ENCODE data around the gene EEFSEC.

DNA sequence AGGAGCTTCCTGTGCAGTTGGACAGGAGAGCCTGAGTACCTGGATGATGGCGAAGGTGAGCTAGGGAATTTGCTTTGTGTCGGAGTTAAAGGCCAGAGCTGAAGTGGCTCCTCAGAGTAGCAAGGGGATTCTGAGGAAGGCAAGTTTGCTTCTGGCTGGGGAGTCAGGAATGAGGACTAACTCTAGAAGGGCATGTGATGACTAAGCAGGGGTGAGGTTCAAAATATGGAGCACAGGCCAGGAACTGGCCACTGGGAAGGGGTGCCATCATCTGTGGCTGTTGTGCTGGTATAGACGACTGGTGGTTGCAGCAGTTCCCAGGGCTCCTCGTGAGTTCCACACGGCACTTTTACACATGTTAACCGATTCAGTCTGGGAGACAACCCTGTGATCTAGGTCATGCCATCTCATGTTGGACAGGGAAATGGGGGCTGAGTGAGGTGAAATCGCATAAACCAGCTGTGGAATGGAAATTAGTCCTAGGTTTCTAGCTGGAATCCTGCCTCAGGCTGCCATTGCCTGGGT, 100.8 kb downstream of the EEFSEC start:
- no peak for TF ChIP-seq EZH2 (IDR thresholded peaks at IDR 0.05; ENCODE audit: low read length)
- TF ChIP-seq, protein P1, sequence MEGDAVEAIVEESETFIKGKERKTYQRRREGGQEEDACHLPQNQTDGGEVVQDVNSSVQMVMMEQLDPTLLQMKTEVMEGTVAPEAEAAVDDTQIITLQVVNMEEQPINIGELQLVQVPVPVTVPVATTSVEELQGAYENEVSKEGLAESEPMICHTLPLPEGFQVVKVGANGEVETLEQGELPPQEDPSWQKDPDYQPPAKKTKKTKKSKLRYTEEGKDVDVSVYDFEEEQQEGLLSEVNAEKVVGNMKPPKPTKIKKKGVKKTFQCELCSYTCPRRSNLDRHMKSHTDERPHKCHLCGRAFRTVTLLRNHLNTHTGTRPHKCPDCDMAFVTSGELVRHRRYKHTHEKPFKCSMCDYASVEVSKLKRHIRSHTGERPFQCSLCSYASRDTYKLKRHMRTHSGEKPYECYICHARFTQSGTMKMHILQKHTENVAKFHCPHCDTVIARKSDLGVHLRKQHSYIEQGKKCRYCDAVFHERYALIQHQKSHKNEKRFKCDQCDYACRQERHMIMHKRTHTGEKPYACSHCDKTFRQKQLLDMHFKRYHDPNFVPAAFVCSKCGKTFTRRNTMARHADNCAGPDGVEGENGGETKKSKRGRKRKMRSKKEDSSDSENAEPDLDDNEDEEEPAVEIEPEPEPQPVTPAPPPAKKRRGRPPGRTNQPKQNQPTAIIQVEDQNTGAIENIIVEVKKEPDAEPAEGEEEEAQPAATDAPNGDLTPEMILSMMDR (optimal IDR thresholded peaks at IDR 0.05 in 1 of 3, IDR thresholded peaks at IDR 0.05 in 1 of 3, conservative IDR thresholded peaks at IDR 0.05 in 1 of 3; ENCODE audit: extremely low read depth in 1 of 3, insufficient read depth in 2 of 3, low read length in 3 of 3), result no peak
